HepG2 (cell line): ENCODE data around the gene SUSD6. TPM values are rescaled to one million over a fixed set of nuclear protein-coding genes. Genes with fewer than 3 reads are reported as not detected.

Experiments used
- ARNT ChIP-seq: fragments of 450-650 bp; IDR thresholded peaks from 2 replicates; pipeline ENCODE4 v1.6.1; 2017
- FOXA3 ChIP-seq: IDR thresholded peaks from 2 replicates; pipeline ENCODE4 v1.6.1; 2016; ENCODE audit warnings: missing genetic modification reagents, missing compliant biosample characterization
- HOMEZ ChIP-seq: IDR thresholded peaks from 2 replicates; pipeline ENCODE4 v1.6.1; 2016; ENCODE audit warnings: low read depth
- MATR3 ChIP-seq: sonication (generic); formaldehyde crosslinking; IDR thresholded peaks from 2 replicates; pipeline ENCODE4 v1.4.0; 2020; ENCODE audit warnings: missing genetic modification reagents
- MAX ChIP-seq: IDR thresholded peaks from 2 replicates; pipeline ENCODE4 v1.6.1; 2012; ENCODE audit warnings: inconsistent platforms
- MLX ChIP-seq: IDR thresholded peaks from 2 replicates; pipeline ENCODE4 v1.6.1; 2016
- RNF219 ChIP-seq: sonication (generic); formaldehyde crosslinking; IDR thresholded peaks from 2 replicates; pipeline ENCODE4 v1.5.0; 2020; ENCODE audit warnings: mild to moderate bottlenecking, missing genetic modification reagents
- SRF ChIP-seq: IDR thresholded peaks from 2 replicates; pipeline ENCODE4 v1.6.1; 2011; ENCODE audit warnings: mild to moderate bottlenecking, low read depth, low read length, moderate library complexity
- TARDBP ChIP-seq: sonication (generic); formaldehyde crosslinking; IDR thresholded peaks from 2 replicates; pipeline ENCODE4 v1.8.0; 2022; ENCODE audit warnings: mild to moderate bottlenecking, missing genetic modification reagents
- THRA ChIP-seq: sonication (generic); formaldehyde crosslinking; IDR thresholded peaks from 2 replicates; pipeline ENCODE4 v1.4.0; 2020; ENCODE audit warnings: missing genetic modification reagents, borderline replicate concordance
- ZC3H4 ChIP-seq: sonication (generic); formaldehyde crosslinking; IDR thresholded peaks from 2 replicates; pipeline ENCODE4 v1.4.0; 2020; ENCODE audit warnings: missing genetic modification reagents, borderline replicate concordance
- ZFYVE20 ChIP-seq: sonication (generic); formaldehyde crosslinking; IDR thresholded peaks from 2 replicates; pipeline ENCODE4 v1.8.0; 2023; ENCODE audit warnings: low read depth, mild to moderate bottlenecking, moderate library complexity, missing genetic modification reagents, borderline replicate concordance
- ZNF142 ChIP-seq: sonication (generic); formaldehyde crosslinking; IDR thresholded peaks from 2 replicates; pipeline ENCODE4 v1.4.0; 2020; ENCODE audit warnings: missing genetic modification reagents
- ZNF180 ChIP-seq: sonication (generic); formaldehyde crosslinking; IDR thresholded peaks from 2 replicates; pipeline ENCODE4 v1.4.0; 2020; ENCODE audit warnings: low read depth, missing genetic modification reagents, borderline replicate concordance
- ZNF234 ChIP-seq: sonication (generic); formaldehyde crosslinking; conservative IDR thresholded peaks from 2 replicates; pipeline ENCODE4 v1.5.1; 2020; ENCODE audit warnings: mild to moderate bottlenecking, missing genetic modification reagents
- ZNF431 ChIP-seq: sonication (generic); formaldehyde crosslinking; IDR thresholded peaks from 2 replicates; pipeline ENCODE4 v1.9.0; 2022; ENCODE audit warnings: missing genetic modification reagents, low read depth, mild to moderate bottlenecking, borderline replicate concordance
- polyA plus RNA-seq, 8 experiments: library from polyadenylated mRNA; depleted of rRNA in 3 of 8; stranded (reverse) in 7 of 8; unstranded in 1 of 8; fragments of >200 nt; fragmentation: Illumina TruSeq in 4 of 8; extraction: Trizol in 4 of 8; gene quantifications; 2 replicates each; pipeline versions ENCODE4 v1.2.1 to v1.2.3, GENCODE V29; 2011 to 2016; ENCODE audit warnings: low read depth in 4 of 8, missing spikeins in 1 of 8, mixed read lengths in 1 of 8; ENCODE audit not compliant: insufficient read depth in 1 of 8
- total RNA-seq, 5 experiments: library from RNA; depleted of rRNA; stranded (reverse); fragments of >200 nt; fragmentation: Illumina TruSeq; extraction: Trizol; gene quantifications; 2 replicates each; pipeline ENCODE4 v1.2.3, GENCODE V29; 2016; ENCODE audit warnings: low read depth in 1 of 5

SUSD6 gene
- total and polyA plus RNA-seq, 2 of the 13 experiments (the other 11 are each of a cell fraction or from before 2014, with no cell fraction given) = 7.2 to 7.4 TPM

GRCh38 chr14:69726761-69727511, 115.5 kb downstream of the SUSD6 start (continued):
- TF ChIP-seq RNF219 (no peak), ZNF142 (CRISPR knock-in tag) (no peak), SRF (no peak), MAX (peak; percentile 59), THRA (CRISPR knock-in tag) (no peak), TARDBP (CRISPR knock-in tag) (0 out of 2 replicates have a peak, but pooled peaks have one; percentile 17), ZC3H4 (CRISPR knock-in tag) (no peak), ARNT (no peak), HOMEZ (CRISPR knock-in tag) (no peak), MATR3 (no peak), FOXA3 (CRISPR knock-in tag) (no peak), ZNF234 (CRISPR knock-in tag) (no peak), MLX (CRISPR knock-in tag) (no peak), ZFYVE20 (CRISPR knock-in tag) (no peak), ZNF431 (CRISPR knock-in tag) (no peak), ZNF180 (CRISPR knock-in tag) (no peak)
